Suppressor macrophage (primary cell): Measurements from ENCODE around the gene DVL3.
"Not testable (repeated sequence)": the region's sequence is repeated elsewhere in the genome, so short reads cannot be mapped to it uniquely, and the experiment has no call there.

Source experiments
- DNase-seq, 4 experiments: peaks; one replicate each; pipeline ENCODE4 v3.0.0-alpha.2; 2020 to 2022
- total RNA-seq, 17 experiments: gene quantifications; one replicate each; lab custom pipeline; 2026; ENCODE audit warnings: mixed read lengths in 6 of 17, inconsistent platforms in 3 of 17; lab: John Stamatoyannopoulos, UW

The DVL3 gene
- total RNA-seq = 23.6 to 96.0 (median 45.4) reads per million in 17 experiments

- peak; percentile 57 to 92 (median 81) for DNase-seq
These were observed at the start of gene DVL3 for GRCh38 chr3:184154885-184155643. Gene DVL3 (plus strand): TSS chr3:184155377. CDS start chr3:184155636, 259 bp downstream.

GRCh38 chr3:184110316-184110725 is 44.9 kb upstream of the DVL3 start:
- no peak for DNase-seq

DNA sequence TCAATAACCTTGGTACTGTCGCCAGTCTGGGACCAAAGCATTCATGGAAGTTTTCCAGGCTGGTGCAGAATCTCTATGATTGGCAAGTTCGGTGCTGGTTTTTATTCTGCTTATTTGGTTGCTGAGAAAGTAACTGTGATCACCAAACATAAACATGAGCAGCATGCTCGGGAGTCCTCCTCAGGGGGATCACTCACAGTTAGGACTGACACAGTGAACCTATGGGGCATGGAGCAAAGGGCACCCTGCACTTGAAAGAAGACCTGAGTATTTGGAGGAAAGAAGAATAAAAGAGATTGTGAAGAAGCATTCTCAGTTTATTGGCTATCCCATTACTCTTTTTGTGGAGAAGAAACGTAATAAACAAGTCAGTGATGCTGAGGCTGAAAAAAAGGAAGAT is 39.2 kb upstream of the DVL3 start:
- no peak for DNase-seq

DNA sequence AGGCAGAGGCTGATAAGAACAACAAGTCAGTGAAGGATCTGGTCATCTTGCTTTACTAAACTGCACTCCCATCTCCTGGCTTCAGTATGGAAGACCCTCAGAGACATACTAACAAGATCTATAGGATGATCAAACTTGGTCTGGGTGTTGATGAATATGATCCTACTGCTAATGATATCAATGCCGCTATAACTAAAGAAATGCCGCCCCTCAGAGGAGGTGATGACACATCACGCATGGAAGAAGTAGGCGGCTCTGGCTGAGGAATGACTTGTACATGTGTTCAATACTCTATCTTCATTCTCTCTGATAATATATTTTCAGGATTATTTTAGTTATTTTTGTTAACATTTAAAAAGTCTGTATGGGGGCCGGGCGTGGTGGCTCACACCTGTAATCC is 37.5 kb upstream of the DVL3 start:
- no peak for DNase-seq

DNA sequence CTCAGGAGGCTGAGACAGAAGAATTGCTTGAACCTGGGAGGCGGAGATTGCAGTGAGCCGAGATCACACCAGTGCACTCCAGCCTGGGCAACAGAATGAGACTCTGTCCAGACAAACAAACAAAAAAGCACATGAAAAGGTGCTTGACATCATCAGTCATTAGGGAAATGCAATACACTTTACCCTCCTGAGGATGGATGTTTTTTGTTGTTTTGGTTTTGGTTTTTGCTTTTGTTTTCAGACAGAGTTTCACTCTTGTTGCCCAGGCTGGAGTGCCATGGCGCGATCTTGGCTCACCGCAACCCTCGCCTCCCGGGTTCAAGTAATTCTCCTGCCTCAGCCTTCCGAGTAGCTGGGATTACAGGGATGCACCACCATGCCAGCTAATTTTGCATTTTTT is 34.1 kb upstream of the DVL3 start:
- DNase-seq = not testable (repeated sequence)

GRCh38 chr3:184126006-184126405 is 29.2 kb upstream of the DVL3 start:
- no peak for DNase-seq

DNA sequence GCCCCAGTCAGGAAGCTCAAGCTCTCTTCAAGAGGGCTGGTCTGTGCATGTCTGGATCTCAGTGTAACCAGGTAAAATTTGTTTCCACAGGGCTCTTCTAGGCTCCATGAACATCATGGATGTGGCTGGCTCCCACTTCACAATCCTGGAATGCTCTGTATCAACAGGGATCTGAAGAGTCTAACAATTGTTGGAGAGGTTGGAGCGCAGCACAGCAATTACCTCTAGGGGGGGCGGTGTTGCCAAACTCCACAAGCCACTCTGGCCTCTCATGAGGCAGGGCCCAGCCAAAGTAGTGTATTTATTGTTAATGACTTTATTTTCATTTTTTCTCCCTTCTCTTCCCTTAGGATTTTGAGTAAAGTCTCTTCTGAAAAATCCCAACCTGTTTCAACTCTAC is 26.2 kb upstream of the DVL3 start:
- DNase-seq = peak; percentile 37 to 64 (median 44)

- no peak for DNase-seq
These were observed 22.2 kb upstream of the DVL3 start for GRCh38 chr3:184132945-184133344.

DNA sequence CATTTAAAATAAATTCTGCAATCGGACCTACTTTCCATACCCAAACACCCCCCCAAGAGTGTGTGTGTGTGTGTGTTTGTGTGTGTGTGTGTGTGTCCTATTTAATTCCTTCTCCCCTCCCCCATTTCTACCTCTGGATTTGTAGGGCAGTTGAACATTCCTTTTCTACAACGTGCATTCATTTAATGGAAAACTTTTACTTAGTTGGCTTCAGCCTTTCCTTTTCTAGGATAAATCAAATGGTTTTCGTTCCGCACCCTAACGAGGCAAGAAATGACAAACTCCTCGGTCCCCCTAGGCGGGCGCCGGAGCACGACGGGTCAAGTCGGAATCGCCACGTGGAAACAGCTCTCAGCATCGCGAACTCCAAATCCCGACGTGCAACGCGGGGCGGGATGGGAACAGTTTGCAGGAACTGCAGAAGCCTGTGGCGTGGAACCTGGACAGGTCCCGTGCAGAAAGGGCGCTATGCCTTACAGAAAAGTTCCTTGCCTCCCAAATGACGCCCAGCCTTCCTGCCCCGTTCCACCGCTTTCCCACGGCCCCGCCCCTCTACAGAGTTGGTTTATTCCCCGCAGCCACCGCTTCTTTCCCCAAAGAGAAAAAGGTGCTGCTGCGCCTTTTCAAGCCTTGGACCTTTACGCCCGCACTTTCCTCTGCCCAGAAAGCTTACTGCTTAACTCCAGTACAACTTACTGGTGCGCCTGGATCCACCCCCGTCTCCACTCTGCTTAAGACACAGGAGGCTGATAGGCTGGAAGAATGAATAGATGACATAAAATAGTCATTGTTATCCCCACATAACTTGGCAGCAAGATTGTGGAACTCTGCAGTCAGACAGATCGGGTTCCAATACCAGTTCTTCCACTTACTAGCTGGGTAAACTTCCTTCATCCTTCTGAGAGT is 21.1 kb upstream of the DVL3 start:
- peak; percentile 83 to 91 (median 89) for DNase-seq

DNA sequence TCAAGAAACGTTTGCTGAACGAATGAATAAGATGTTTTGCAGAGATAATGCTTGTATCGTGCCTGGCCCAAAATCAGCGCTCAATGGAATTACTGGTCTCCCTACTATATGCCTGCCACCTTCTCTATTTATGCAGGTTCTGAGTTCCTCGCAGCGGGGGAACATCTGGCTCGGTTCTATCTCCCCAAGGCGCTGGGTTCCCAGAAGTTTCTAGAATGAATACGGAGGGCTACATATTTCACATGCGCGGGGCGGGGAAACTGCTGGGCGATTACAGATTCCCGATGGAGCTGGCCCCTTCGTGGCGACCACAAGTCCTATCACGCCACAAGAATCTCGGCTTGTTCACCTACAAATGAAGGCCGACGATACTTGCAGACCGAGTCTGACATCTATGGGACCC is 20.4 kb upstream of the DVL3 start:
- DNase-seq = no peak

- peak; percentile 92 to 96 (median 96) for DNase-seq
These were observed 19.8 kb upstream of the DVL3 start, which contains the start of gene EIF2B5 for GRCh38 chr3:184135149-184135910. Gene EIF2B5 (plus strand): TSS chr3:184135358. CDS start chr3:184135386, 28 bp downstream.

DNA sequence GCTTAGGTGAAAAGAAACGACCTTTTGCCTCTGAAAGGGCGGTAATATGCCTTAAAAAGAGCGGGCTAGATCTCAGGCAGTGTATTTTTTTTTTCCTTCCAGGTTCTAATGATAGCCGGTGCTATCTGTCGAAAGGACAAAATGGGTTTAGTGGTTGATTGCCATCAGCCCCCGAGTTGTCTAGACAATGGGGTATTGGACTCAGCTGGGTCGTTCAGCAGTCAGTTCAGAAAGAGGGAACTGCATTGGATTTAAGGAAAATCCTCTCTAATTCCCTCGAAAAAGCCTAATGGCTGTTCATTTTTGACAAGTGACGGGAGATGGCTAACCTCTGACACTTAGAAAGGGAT is 19.3 kb upstream of the DVL3 start:
- peak in 1 of 4 experiments; percentile 7 for DNase-seq

DNA sequence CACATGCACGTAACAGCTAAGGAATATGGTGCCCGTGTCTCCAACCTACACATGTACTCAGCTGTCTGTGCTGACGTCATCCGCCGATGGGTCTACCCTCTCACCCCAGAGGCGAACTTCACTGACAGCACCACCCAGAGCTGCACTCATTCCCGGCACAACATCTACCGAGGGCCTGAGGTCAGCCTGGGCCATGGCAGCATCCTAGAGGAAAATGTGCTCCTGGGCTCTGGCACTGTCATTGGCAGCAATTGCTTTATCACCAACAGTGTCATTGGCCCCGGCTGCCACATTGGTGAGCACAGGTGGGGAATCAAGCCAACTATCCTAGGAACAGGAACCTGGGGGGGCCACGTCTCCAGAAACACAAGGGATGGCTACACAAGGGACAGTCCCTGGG is 14.7 kb upstream of the DVL3 start:
- no peak for DNase-seq

GRCh38 chr3:184142199-184142598 is 13.0 kb upstream of the DVL3 start:
- no peak for DNase-seq

DNA sequence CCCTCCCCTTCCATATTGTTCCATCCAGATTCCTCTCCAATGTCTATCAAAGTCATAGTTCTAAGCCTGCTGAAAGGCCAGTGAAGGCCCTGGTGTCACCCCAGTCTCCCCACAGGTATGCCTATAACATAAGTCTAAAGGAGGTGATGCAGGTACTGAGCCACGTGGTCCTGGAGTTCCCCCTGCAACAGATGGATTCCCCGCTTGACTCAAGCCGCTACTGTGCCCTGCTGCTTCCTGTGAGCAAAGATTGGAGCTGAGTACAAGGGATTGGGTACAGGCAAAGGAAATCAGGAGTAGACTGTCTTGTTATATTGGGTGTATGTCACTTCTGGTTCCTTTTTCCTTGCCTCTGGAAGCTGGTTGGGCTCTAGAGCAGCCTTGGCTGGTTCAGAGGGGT is 11.8 kb upstream of the DVL3 start:
- DNase-seq = no peak

DNA sequence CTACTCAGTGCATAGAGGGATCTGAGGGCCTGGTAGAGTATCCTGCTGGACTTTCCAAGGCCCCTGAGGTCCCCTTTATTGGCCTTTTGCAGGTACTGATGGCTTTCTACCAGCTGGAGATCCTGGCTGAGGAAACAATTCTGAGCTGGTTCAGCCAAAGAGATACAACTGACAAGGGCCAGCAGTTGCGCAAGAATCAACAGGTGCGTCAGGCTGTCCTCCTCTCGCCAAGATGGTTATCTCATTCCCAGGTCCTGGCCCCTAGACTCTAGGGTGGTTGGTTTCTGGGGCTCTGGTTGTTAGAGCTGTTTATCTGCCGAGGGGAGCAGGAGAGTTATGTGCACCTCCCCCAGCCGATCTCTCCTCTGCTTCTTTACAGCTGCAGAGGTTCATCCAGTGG is 10.7 kb upstream of the DVL3 start:
- no peak for DNase-seq

DNA sequence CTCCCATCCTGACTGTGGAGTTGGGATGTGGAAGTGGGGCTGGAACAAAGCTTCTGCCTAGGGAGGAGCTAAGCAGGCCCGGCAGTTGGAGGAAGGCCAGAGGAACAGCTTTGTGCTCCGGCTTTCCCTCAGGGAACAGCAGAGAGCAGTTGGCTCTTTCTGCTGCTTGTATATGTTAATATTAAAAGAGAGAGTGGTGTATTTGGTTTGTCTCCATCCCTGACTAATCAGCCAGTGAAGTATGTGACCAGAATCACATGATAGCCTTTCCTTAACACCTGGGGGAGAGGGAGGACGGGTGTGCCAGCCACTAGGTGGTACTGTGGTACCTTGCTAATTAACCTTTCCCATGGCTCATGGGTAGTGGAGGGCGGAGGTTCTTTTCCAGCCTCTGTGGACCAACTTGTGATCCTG is 10.1 kb upstream of the DVL3 start:
- DNase-seq = peak in 2 of 4 experiments; percentile 9 to 38

DNA sequence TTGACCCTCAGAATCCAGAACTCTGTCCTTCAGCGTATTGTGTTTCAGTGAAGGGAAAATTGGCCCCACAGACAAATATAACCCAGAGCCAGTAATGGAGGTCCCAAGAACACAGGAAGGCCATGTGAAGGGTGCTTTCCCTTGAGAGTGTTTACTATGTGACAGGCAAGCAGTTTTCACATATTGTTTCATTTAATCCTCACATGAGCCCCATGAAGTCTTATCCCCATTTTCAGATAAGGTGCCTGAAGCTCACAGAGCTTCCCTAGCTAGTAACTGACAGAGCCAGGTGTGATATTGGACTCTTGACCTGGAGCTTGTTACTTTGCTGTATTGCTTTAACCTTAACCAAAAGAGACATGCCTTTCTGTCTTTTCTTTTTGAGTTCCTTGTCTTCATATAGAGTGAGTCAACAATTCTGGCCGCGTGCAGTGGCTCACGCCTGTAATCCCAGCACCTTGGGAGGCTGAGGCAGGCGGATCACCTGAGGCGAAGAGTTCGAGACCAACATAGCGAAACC is 9.4 kb upstream of the DVL3 start:
- DNase-seq = no peak

GRCh38 chr3:184148076-184148475 is 7.1 kb upstream of the DVL3 start:
- peak; percentile 11 to 61 (median 52) for DNase-seq

- DNase-seq = no peak
These were observed 6.1 kb upstream of the DVL3 start for GRCh38 chr3:184149123-184149522.

GRCh38 chr3:184149770-184150169 is 5.4 kb upstream of the DVL3 start:
- not testable (repeated sequence) for DNase-seq
